HG03175 (cell line): ENCODE data around the gene SMARCD3.

Experiments
- ATAC-seq: cut with Tn5 transposase; IDR thresholded peaks from one replicate; pipeline ENCODE4 v1.9.1; 2021; ENCODE audit warnings: mild to moderate bottlenecking, moderate library complexity; ENCODE audit not compliant: unreplicated experiment

SMARCD3 gene

DNA sequence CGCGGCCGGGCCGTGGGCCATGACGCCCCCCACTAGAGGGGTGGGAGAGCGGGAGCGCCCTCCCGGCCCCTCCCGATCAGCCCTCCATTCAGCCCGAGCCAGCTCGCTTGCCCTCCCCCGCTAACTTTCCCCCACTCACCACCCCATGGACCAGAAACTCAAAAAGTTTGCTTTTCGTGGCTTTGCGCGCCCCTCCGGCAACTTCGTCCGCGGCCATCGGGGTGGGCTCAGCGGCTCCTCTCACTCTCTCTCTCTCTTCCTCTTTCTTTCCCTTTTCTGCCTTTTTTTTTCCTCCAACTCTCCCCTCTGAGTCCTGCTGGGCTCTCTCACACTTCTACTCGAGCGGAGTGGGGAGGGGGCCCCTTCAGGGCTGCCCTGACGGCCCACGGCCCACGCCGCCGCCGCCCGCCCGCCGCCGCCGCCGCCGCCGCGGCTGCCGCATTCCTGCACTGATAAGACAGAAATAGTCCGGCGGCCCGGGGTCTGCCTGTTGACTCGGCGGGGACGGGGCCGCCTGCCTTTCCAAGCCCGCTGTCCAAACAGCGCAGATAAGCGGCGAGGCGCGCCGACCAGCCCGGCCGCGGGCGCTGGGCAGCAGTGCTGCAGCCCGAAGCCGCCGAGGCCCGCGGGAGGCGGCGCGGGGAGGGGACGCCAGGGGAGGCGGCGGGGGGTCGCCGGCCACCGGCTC, at the start of gene SMARCD3:
SMARCD3 (minus strand) TSS at position 349 of the 688 bp plus-strand sequence; CDS start at position 217, 132 bp downstream.
- ATAC-seq, result no peak

DNA sequence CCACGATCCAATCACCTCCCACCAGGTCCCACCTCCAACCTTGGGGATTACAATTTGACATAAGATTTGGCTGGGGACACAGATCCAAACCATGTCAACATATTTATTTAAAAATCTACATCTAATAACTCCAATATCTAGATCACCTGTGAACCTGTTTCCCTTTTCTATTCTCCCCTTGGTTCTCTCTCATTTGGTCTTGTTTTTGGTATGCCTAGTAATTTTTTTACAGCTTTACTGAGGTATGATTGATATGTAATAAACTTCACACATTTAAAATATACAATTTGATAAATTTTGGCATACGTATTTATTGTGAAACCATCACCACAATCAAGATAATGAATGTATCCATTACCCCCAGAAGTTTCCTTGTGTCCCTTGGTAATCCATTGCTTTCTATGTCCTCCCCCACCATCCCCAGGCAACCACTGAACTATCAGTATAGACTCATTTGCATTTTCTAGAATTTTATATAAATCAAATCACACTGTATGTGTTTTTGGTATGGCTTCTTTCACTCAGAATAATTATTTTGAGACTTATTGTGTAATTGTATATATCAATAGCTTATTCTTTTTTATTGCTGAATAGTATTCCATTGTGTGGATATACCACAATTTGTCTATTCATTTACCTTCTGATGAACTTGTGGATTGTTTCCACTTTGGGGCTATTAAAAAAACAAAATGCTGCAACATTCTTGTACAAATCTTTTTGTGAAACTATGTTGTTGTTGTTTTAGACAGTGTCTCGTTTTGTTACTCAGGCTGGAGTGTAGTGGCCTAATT, 47.9 kb upstream of the SMARCD3 start:
- ATAC-seq, result no peak

DNA sequence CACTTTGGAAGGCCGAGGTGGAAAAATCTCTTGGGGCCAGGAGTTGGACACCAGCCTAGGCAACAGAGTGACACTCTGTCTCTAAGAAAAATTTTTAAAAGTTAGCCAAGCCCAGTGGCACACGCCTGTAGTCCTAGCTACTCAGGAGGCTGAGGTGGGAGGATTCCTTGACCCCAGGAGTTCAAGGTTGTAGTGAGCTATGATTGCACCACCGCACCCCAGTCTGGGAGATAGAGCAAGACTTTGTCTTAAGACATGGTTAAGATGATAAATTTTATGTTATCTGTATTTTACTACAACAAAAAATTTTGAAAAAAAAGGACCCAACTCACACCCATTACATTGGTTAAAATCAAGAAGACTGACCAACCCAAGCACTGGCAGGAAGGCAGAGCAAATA, 44.4 kb upstream of the SMARCD3 start:
- no peak for ATAC-seq

DNA sequence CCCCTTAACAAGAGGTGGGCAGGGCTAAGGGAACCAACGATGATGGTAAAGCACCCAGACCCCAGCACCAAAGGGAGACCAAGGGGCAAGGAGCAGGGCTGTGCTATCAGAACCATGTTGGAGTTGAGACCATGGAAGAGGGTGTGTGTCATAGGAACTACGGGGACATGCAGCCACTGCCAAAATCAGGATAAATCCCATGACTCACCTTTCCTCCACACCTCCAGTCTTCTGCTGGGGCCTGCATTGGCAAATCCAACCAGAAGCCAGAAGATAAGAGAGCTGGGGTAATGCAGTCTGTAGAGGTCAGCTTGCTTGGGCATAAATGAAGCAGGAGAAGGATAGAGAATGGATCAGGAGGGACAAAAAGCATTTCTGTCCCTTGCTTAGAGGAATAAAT, 42.7 kb upstream of the SMARCD3 start:
- ATAC-seq, result no peak

DNA sequence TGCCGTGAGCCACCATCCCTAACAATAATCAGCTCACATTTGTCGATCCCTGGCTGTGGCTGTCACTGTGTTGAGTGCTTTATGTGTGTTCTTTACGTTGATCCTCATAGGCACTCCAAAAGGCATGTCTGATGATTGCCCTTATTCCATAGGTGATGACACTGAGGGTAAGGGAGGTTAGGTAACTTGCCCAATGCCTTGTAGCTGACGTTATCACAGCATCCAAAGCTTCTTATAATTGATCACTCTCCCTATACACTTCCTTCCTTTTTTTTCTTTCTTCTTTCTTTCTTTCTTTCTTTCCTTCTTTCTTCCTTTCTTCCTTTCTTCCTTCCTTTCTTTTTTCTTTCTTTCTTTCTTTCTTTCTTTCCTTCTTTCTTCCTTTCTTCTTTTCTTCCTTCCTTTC, 41.9 kb upstream of the SMARCD3 start:
- no peak for ATAC-seq

DNA sequence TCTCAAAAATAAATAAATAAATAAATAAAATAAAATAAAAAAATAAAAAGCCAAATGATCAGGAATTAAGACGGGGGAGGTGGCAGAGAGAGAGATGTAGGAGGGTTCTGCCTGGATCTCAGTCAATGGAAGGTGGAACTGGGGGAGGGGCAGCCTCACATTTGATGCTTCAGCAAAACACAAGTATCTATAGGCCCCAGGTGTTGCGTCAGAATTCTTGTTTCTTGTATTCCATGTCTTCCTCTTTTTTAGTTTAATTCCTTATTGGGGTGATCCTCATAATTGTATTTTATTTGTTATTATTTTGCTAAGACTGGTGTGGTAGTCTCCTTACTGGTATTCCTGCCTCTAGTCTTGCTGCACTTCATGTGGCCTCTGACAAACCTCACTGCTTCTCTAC, 41.4 kb upstream of the SMARCD3 start:
- no peak for ATAC-seq

DNA sequence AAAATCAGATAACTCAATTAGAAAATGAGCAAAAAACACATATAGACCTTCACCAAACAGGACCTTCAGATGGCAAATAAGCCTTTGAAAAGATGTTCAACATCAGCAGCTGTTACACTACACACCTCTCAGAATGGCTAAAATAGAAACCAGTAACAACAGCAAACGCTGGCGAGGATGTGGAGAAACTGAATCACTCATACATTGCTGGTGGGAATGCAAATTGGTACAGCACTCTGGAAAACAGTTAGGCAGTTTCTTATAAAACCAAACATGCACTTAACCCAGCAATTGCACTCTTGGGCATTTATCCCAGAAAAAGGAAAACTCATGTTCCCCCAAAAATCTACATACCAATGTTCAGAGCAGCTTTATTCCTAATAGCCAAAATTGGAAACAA, 37.7 kb upstream of the SMARCD3 start:
- ATAC-seq, result no peak

DNA sequence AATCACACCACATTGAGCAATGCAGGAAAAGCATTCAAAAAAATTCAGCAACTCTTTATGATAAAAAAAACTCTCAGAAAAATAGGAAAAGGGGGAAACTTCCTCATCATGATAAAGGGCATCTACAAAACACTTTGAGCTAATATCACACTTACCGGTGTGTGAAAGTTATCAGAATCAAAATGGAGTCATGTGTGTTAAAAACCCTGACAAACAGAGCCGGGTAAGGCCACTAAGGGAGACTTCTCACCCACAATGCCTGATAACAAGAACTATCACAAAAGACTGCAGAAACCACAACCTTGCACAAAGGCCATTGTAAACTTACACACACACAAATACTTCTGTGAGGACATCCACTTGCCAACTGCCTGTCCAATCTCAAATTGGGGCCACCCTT, 34.8 kb upstream of the SMARCD3 start:
- ATAC-seq, result no peak

DNA sequence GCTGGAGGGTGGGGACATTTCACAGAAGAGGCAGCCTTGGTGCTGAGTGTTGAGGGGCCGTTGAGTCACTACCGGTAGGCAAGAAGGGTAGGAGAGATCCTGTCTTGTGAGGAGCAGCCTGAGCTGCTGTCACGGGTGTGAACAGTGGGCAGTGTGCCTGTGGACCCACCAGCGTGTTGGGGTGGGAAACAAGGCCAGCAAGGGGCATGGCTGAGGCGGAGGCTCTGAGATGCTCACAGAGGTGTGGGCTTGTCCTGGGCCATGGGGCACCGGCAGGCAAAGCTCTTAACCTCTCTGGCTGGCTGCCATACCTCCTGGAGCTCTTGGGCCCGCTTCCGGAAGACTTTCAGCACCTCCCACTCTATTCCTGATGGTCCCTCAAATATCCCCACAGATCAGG, 33.6 kb upstream of the SMARCD3 start:
- ATAC-seq, result no peak

DNA sequence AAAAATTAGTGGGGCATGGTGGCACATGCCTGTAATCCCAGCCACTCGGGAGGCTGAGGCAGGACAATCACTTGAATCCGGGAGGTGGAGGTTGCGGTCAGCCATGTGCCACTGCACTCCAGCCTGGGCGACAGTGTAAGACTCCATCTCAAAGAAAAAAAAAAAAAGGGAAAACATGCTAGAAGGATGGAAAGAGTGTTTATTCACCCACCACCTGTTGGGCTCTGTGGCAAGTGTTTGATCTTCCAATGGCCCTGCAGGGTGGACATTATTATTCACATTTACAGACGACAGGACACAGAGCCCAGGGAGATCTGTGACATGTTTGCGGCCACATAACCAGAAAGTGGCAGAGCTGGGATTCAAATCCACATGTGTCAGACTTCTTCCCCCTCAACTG, 33.2 kb upstream of the SMARCD3 start:
- ATAC-seq, result no peak

DNA sequence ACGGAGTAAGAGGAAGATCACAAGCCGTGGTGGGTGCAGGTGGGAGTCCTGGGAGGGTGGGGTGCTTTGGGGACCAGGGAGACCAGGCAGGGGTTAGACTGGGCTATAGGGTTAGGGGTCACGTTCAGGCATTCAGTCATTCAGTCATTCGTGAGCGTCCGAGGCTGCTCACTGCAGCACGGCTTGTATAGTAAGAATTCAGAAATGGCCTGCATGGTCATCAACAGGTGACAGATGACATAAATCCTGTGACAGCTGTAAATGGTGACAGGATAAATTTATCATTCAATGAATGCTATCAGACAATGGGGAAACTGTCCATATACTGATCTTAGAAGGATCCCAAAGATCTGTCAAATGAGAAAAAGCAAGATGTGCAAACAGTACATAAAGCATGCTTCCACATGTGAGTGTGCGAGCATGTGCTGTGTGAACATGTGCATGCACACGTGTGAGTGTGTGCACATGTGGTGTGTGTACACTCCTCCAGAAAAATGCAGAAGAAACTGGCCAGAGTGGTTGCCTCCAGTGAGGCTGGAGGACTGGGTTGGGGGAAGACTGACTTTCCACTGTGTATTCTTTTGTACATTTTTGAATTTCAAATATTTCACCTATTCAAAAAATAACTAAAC, 32.0 kb upstream of the SMARCD3 start:
- no peak for ATAC-seq

DNA sequence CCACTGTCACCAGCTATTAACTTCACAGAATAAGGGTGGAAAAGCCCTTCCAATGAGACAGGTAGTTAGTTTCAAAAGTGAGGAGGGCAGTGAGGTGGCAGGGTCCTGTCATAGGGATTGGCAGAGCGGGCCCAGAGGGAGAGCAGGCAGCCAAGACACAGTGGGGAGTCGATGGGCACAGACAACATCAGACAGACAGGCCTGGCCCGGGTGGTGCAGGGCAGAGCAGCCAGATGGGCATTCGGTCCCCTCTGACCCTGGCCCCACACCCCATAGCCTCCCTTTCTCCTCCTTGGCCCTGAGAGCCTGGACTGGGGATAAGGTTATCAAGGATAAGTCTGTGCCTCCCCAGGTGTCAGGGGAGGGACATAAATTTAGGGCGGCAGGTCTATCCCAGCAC, 31.4 kb upstream of the SMARCD3 start:
- ATAC-seq, result no peak

DNA sequence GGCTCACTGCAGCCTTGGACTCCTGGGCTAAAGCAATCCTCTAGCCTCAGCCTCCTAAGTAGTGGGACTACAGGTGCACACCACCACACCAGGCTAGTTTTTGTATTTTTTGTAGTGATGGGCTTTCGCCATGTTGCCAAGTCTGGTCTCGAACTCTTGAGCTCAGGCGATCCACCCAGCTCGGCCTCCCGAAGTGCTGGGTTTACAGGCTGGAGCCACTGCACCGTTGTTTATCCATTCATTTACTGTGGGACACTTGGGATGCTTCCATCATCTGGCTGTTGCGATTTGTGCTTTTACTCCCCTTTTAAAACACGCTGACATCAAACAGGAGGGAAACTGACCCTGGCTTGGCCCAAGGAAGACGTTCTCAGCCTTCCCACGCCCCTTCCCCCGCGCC, 30.5 kb upstream of the SMARCD3 start:
- no peak for ATAC-seq

DNA sequence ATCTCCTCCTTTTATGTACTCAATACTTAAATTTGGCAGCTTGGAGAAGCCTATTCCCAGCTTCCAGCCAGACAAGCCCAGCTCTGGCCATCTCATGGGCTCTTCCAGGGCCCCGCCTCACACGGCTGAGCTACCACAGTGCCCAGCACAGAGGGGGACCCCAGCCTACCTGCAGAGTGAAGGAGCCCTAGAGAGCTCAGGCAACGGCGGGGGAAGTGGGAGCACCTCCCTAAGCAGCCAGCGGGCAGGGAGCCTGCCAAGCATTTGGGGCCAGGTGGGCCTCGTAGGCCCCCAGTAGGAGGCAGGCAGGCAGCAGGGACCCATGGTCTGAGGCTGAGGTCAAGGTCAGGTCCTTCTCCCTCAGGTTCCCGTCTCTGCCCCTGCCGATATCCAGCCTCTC, 29.1 kb upstream of the SMARCD3 start:
- ATAC-seq, result no peak

DNA sequence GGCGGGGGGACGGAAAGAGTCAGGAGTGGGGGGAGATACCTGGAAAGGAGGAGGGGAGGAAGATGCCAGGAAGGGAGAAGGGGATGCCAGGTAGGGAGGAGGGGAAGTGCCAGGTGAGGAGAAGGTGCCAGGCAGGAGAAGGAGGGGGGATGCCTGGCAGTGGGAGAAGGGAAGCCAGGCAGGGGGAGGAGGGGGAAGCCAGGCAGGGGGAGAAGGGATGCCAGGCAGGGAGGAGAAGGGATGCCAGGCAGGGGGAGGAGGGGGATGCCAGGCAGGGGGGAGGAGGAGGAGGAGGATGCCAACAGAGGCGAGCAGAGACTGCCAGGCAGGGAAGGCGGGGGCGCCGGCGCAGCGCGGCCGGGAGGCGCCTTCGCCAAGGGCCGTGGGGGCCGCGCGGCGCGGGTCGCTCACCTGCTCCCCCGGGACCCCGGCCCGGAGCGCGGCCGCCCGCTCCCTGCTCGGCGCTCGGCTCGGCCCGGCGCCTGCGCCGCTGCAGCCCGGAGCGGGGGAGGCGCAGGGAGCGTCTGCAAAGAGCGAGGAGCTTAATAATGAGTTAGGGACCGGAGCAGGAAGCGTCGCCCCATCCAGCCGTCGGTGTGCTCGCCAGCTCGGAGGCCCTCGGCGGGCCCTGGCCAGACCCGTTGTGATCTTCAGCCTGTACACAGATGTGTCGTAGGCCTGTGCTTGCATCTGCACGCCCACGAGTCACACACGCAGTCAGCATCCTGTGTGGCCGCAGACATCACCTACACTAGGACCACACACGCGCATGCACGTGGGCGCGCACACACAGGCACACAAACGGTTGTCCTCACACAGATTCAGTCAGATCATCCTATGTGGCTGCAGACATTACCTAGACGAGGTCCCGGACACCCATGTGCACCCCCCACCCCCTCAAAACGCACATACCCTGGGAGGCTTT, 28.4 kb upstream of the SMARCD3 start:
- ATAC-seq, result peak; percentile 67

DNA sequence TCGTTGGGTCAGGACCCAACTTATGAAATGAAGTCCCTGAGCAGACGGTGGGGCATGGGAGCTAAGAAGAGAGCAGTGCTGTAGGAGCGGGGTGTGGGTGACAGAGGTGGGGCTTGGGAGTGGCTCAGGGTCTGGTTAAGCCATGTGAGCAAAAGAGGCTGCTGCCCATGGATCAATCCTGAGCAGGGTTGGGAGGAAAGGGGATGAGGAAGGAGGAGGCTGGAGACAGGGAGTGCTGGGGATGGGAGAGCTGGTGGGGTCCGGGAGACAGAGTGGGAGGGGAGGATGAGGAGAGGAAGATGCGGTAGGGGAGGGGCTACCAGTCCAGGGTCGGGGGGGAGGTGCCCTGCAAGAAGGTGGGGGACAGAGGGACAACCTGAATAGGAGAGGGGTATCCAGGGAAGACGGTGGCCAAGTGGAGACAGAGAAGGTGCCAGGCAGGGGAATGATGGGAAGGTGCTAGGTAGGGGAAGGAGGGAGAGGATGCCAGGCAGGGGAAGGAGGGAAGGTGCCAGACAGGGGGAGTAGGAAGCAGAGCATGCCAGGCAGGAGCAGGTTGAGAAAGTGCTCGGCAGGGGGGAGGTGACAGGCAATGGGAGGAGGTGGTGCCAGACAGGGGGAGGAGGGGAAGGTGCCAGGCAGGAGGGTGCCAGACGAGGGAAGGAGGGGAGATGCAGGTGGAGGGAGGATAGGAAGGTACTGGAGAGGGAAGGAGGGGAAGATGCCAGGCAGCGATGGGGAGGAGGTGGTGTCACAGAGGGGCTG, 27.5 kb upstream of the SMARCD3 start:
- ATAC-seq, result no peak

DNA sequence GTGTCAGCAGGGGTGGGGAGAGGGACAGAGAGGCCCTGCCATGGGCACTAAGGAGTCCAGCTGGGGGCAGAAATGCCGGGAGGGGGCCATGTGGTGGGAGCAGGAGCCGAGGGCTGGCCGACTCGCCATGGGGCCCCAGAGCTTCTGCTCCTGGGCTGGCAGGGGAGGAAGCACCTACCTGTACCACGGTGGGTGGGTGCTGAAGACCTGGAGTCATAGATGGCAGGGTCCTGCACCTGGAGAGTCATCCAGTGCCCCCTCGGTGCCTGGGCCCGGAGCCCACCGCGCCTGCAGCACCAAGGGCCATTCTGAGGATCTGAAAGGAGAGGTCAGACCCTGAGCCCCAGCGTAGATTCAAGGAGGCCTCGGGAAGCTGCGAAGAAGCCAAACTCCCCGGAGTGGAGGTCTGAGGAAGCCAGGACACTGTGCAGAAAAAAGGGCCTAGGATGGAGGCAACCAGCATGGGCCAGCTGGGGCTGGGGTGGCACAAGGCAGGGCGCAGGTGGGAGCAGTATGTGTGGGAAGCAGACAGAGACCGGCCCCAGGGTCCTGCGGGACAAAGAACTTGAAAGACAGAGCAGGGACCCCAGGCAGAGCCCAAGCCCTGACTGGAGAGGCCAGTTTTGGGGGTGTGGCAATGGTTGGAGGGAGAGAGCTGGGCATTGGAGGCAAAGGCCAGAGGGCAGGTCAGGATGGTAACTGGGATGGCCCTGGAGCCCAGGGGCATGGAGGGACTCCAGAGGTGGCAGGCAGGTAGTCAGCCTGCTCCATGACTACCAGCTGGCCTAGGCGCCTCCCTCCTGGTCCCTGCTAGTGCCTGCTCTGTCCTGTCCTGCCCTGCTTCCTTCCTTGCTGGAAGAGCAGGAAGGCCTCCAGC, 26.7 kb upstream of the SMARCD3 start:
- ATAC-seq, result no peak

DNA sequence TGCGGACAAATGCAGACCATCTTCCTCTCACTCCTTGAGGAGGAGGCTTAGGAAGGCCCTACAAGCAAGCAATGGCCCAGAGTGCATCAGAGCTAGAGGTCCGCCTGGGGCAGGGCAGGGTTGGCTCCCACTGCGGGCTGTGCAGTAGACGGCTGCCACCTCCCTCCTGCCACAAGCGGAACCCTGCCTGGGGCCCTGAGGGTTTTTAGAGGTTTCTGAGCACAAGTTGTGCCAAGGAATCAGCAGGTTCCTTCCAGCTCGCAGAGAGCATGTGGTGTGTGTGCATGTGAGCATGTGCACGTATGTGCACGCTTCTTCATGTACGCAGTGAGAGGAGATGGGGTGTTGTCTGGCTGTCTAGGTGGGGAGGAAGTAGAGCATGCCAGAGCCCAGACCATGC, 25.9 kb upstream of the SMARCD3 start:
- no peak for ATAC-seq

DNA sequence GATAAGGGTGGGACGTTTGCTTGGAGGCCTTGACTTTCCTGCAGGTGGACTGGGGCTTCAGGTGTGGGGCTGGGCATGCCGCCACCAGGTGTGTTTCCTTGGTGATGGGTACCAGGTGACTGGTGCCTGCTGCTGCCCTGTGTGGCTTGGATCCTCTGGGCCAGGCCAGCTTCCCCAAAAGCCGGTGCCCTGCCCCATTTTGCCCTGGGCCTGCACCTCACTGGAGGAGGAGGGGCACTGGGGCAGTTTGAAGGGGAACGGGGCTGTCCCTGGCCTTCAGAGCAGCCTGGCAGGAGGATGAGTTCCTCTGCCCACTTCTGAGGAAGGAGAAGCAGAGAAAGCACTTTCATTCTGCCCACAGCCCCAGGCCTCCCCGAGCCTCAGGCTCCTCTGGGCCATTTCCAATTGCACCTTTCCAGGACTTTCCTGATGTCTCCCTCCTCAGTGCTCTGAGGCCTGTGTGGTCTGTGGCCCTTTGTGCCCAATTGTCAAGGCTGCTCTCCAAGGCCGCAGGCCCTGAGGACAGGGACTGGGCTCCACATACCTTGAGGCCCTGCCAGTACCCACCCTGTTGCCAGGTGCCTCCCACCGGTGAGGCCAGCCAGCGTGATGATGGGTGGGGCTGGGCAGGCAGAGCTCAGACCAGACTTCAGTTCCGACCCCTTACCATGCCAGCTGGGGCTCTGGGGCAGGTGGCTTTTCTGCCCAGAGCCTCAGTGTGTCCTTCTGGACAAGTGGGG, 25.3 kb upstream of the SMARCD3 start:
- ATAC-seq, result no peak
